Dermis blood vessel endothelial cell (primary cell): Measurements from ENCODE around the gene HPS3. TPM values are rescaled to one million over a fixed set of nuclear protein-coding genes. Genes with fewer than 3 reads are reported as not detected.
A peak's percentile ranks its signal among the peaks of the same experiment; 100 is the strongest.
"Not testable (repeated sequence)": the region's sequence is repeated elsewhere in the genome, so short reads cannot be mapped to it uniquely, and the experiment has no call there.

ENCODE experiments used
- DNase-seq: peaks from one replicate; pipeline ENCODE4 v3.0.0; 2010
- total RNA-seq: library from RNA; depleted of rRNA; stranded (reverse); fragments of >200 nt; gene quantifications from 2 replicates; pipeline ENCODE4 v1.2.3, GENCODE V29; 2014

Gene HPS3
- total RNA-seq, 1 donor from 2014 or later = 22.3 TPM

GRCh38 chr3:149195221-149195620, 65.8 kb downstream of the HPS3 start:
- no peak for DNase-seq

GRCh38 chr3:149196805-149197592, 67.6 kb downstream of the HPS3 start:
- not testable (repeated sequence) for DNase-seq

GRCh38 chr3:149197669-149198068, 68.2 kb downstream of the HPS3 start:
- no peak for DNase-seq

- no peak for DNase-seq
Observed at GRCh38 chr3:149198611-149199010, 69.2 kb downstream of the HPS3 start.

- peak; percentile 63 for DNase-seq
Observed at GRCh38 chr3:149199474-149199873, 70.0 kb downstream of the HPS3 start.

GRCh38 chr3:149203758-149204157, 74.3 kb downstream of the HPS3 start:
- no peak for DNase-seq

GRCh38 chr3:149204390-149204991, 75.1 kb downstream of the HPS3 start:
- DNase-seq = no peak

- no peak for DNase-seq
Observed at GRCh38 chr3:149207475-149207874, 78.0 kb downstream of the HPS3 start.

- DNase-seq = no peak
Observed at GRCh38 chr3:149209431-149209830, 80.0 kb downstream of the HPS3 start.

GRCh38 chr3:149212386-149212785, 82.9 kb downstream of the HPS3 start:
- DNase-seq = no peak

GRCh38 chr3:149214702-149215101, 85.3 kb downstream of the HPS3 start:
- no peak for DNase-seq

- peak; percentile 33 for DNase-seq
Observed at GRCh38 chr3:149215515-149215914, 86.1 kb downstream of the HPS3 start.

GRCh38 chr3:149216193-149216869, 86.9 kb downstream of the HPS3 start:
- DNase-seq = peak; percentile 18

GRCh38 chr3:149217347-149217746, 87.9 kb downstream of the HPS3 start:
- no peak for DNase-seq

GRCh38 chr3:149219380-149220121, 90.1 kb downstream of the HPS3 start:
- not testable (repeated sequence) for DNase-seq

GRCh38 chr3:149221783-149222517, 92.5 kb downstream of the HPS3 start, which contains the start of gene CP:
Gene CP, minus strand, starts transcription at chr3:149221829. Its CDS starts 37 bp downstream, at chr3:149221792.
- no peak for DNase-seq

Other genes with a start within 250 kb of the HPS3 start
- gene GYG1, start 138.1 kb upstream of the HPS3 start, total RNA-seq = 38.6 and 48.0 TPM in 2 replicates
- 26.7 and 30.9 TPM in 2 replicates for gene HLTF, start 43.1 kb upstream of the HPS3 start, total RNA-seq
- gene CP, start 92.2 kb downstream of the HPS3 start, total RNA-seq = 0.70 and 1.0 TPM in 2 replicates
- gene TM4SF18, start 204.0 kb downstream of the HPS3 start, total RNA-seq = 363 and 529 TPM in 2 replicates
- 921 and 1,047 TPM in 2 replicates for gene TM4SF1, start 248.0 kb downstream of the HPS3 start, total RNA-seq